OCI-LY7 (cell line): ENCODE measurements around the gene DNM2. TPM values are rescaled to one million over a fixed set of nuclear protein-coding genes. Genes with fewer than 3 reads are reported as not detected.

Experiments used
- BruUV-seq: library from RNA; stranded (reverse); fragments of 400-500 nt; replicated peaks from 2 replicates; lab custom pipeline; 2021; lab: Mats Ljungman, UMichigan
- CTCF ChIA-PET: fragments of 300-600 bp; sonication (Branson Sonifier 250); formaldehyde crosslinking; loops from one replicate; lab custom pipeline; 2022; ENCODE audit warnings: antibody characterized with exemption; ENCODE audit not compliant: unreplicated experiment; lab: Charles Lee
- POLR2A ChIA-PET: fragments of 300-600 bp; sonication (Branson Sonifier 250); formaldehyde crosslinking; loops from one replicate; lab custom pipeline; 2022; ENCODE audit warnings: antibody characterized with exemption; lab: Charles Lee
- DNase-seq: peaks from one replicate; pipeline ENCODE4 v3.0.0-alpha.2; 2015; ENCODE audit warnings: low spot score
- H2AFZ ChIP-seq: fragments of 200-600 bp; sonication (generic), shearing (Covaris generic); 2 replicates; pipeline ENCODE4 v1.6.1; 2014; ENCODE audit warnings: mild to moderate bottlenecking, antibody characterized with exemption, low read length, moderate library complexity
- H3K27ac ChIP-seq: fragments of 200-600 bp; sonication (generic); 2 replicates; pipeline ENCODE4 v1.5.1; 2014; ENCODE audit warnings: mixed run types, low read depth, mild to moderate bottlenecking, moderate library complexity, low read length, inconsistent platforms; ENCODE audit not compliant: poor library complexity, severe bottlenecking
- H3K36me3 ChIP-seq: fragments of 200-600 bp; sonication (generic); 2 replicates; pipeline ENCODE4 v1.6.1; 2014; ENCODE audit warnings: mild to moderate bottlenecking, antibody characterized with exemption, low read length, moderate library complexity, mixed read lengths; ENCODE audit not compliant: insufficient read depth
- H3K4me1 ChIP-seq: fragments of 200-600 bp; sonication (generic); 2 replicates; pipeline ENCODE4 v1.5.1; 2014; ENCODE audit warnings: mild to moderate bottlenecking, low read length; ENCODE audit not compliant: insufficient read depth, poor library complexity, severe bottlenecking
- H3K4me2 ChIP-seq: fragments of 200-600 bp; sonication (generic); 2 replicates; pipeline ENCODE4 v1.6.1; 2014; ENCODE audit warnings: mild to moderate bottlenecking, low read length
- H3K4me3 ChIP-seq: fragments of 200-600 bp; sonication (generic); 2 replicates; pipeline ENCODE4 v1.5.1; 2014; ENCODE audit warnings: mild to moderate bottlenecking, low read depth, low read length; ENCODE audit not compliant: poor library complexity, severe bottlenecking
- H3K79me2 ChIP-seq: fragments of 200-600 bp; sonication (generic); 2 replicates; pipeline ENCODE4 v1.6.1; 2016; ENCODE audit warnings: low read depth, mild to moderate bottlenecking, low read length, moderate library complexity, mixed read lengths; ENCODE audit not compliant: insufficient read depth
- H3K9me2 ChIP-seq: fragments of 200-600 bp; sonication (generic); 2 replicates; pipeline ENCODE4 v1.6.1; 2016; ENCODE audit warnings: mild to moderate bottlenecking, low read length, mixed read lengths; ENCODE audit not compliant: insufficient read depth
- H3K9me3 ChIP-seq: fragments of 200-600 bp; sonication (generic); 2 replicates; pipeline ENCODE4 v1.6.1; 2014; ENCODE audit warnings: mild to moderate bottlenecking, mixed run types, low read length, mixed read lengths
- H4K20me1 ChIP-seq: fragments of 200-600 bp; sonication (generic); 2 replicates; pipeline ENCODE4 v1.6.1; 2014; ENCODE audit warnings: mild to moderate bottlenecking, antibody characterized with exemption, low read length, moderate library complexity, mixed read lengths; ENCODE audit not compliant: insufficient read depth
- EZH2phosphoT487 ChIP-seq: fragments of 200-600 bp; sonication (generic); IDR thresholded peaks from 2 replicates; pipeline ENCODE4 v1.6.1; 2018; ENCODE audit warnings: low read depth, borderline replicate concordance, mild to moderate bottlenecking, mixed run types, antibody characterized with exemption, low read length, moderate library complexity, mixed read lengths
- intact Hi-C: fragments of 100-400 bp; cut with micrococcal nuclease; formaldehyde crosslinking; loops from one replicate; pipeline ENCODE4 v1.10.0; 2022; ENCODE audit not compliant: unreplicated experiment
- total RNA-seq, 2 experiments: library from RNA; depleted of rRNA in 1 of 2; stranded (reverse); fragments of >200 nt in 1 of 2; shearing (Covaris generic) in 1 of 2; gene quantifications; 2 replicates each; pipeline ENCODE4 v1.2.3, GENCODE V29; 2014 to 2022
- TF ChIP-seq, protein P1 (sequence below): fragments of 200-600 bp; sonication (generic); conservative IDR thresholded peaks from 2 replicates; pipeline ENCODE4 v1.5.1; 2014; ENCODE audit warnings: mild to moderate bottlenecking, antibody characterized with exemption, low read length, moderate library complexity, mixed read lengths

The DNM2 gene
- total RNA-seq, 2 experiments from 2014 or later: 139 to 165 TPM

- H3K4me1 ChIP-seq: peaks cover 5% of the 10 kb centered on the region
- no peaks in the 10 kb centered on the region for H3K36me3 ChIP-seq
- BruUV-seq: no TSS peak
- no peak overlapping the region for H3K4me2 ChIP-seq
- H3K9me3 ChIP-seq: no peaks in the 10 kb centered on the region
- H3K79me2 ChIP-seq: no peaks in the 10 kb centered on the region
- H3K4me3 ChIP-seq: no peak overlapping the region
- no peak for TF ChIP-seq EZH2phosphoT487
- TF ChIP-seq, protein P1, sequence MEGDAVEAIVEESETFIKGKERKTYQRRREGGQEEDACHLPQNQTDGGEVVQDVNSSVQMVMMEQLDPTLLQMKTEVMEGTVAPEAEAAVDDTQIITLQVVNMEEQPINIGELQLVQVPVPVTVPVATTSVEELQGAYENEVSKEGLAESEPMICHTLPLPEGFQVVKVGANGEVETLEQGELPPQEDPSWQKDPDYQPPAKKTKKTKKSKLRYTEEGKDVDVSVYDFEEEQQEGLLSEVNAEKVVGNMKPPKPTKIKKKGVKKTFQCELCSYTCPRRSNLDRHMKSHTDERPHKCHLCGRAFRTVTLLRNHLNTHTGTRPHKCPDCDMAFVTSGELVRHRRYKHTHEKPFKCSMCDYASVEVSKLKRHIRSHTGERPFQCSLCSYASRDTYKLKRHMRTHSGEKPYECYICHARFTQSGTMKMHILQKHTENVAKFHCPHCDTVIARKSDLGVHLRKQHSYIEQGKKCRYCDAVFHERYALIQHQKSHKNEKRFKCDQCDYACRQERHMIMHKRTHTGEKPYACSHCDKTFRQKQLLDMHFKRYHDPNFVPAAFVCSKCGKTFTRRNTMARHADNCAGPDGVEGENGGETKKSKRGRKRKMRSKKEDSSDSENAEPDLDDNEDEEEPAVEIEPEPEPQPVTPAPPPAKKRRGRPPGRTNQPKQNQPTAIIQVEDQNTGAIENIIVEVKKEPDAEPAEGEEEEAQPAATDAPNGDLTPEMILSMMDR: peak; percentile 96
- intact Hi-C loops: loop anchor here (1.0 kb wide), 1 partner anchor 141 kb away; no protein-coding TSS in a partner anchor
- ChIA-PET POLR2A (interaction anchor here (0.5 to 1.0 kb wide), 3 partner anchors 96 to 141 kb away, joined by 3 to 6 read pairs (median 3); no protein-coding TSS in a partner anchor), CTCF (interaction anchor here (0.7 to 1.0 kb wide), 3 partner anchors 13 to 127 kb away, joined by 3 to 10 read pairs (median 3); partner anchors contain the start of gene TMED1)
- H3K27ac ChIP-seq: no peak overlapping the region
- peak overlapping the region; percentile 47; the same call in 1 of the 2 replicates for H2AFZ ChIP-seq
- H3K9me2 ChIP-seq: no peaks in the 10 kb centered on the region
- H4K20me1 ChIP-seq: no peaks in the 10 kb centered on the region
- peak; percentile 73 for DNase-seq
Observed at GRCh38 chr19:10858204-10858828, 140.4 kb downstream of the DNM2 start.

DNA sequence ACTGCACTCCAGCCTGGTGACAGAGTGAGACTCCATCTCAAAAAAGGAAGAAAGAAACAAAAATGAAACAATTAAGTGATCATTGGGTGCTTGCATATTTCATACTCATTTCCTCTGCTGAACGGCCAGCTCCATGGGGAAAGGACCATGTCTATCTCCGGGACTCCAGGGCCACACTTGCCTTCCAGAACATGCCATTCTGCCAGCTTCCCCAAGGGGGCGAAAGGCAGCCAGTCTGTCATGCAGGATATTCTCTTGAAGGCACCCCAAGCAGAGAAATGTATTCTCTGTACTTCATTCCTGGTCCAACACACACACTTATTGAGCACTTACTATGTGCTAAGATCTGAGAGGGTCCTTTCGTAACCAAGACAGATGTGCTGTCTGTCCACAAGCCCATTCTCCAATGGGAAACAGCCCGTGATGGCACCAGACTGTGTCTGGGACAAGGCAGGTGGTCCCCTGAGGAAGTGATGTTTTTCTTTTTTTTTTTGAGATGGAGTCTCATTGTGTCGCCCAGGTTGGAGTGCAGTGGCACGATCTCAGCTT is 143.3 kb downstream of the DNM2 start:
- Histone ChIP-seq H2AFZ (no peak overlapping the region), H3K79me2 (no peaks in the 10 kb centered on the region), H3K9me2 (no peaks in the 10 kb centered on the region), H3K4me1 (peaks cover 16% of the 10 kb centered on the region), H3K4me2 (no peak overlapping the region), H4K20me1 (no peaks in the 10 kb centered on the region), H3K9me3 (no peaks in the 10 kb centered on the region), H3K4me3 (no peak overlapping the region), H3K36me3 (no peaks in the 10 kb centered on the region), H3K27ac (no peak overlapping the region)
- TF ChIP-seq, protein P1: peak; percentile 70
- TF ChIP-seq EZH2phosphoT487: no peak
- no TSS peak for BruUV-seq
- ChIA-PET POLR2A (no interaction called here), CTCF (no interaction called here)
- DNase-seq: peak; percentile 67
- intact Hi-C loops: no loop called here
